Adrenal gland (tissue), 5 donors: ENCODE data around the gene LMAN1L.

Experiments used
- CTCF ChIP-seq, 6 experiments: fragments of 450-650 bp in 4 of 6; fragments of 200-600 bp in 2 of 6; sonication (generic) in 1 of 6; IDR thresholded peaks; 1 replicate in 5 of 6; 2 replicates in 1 of 6; pipeline versions ENCODE4 v1.5.1 to v1.8.0; 2016 to 2021; ENCODE audit warnings: antibody characterized with exemption in 6 of 6, mild to moderate bottlenecking in 2 of 6, moderate library complexity in 1 of 6
- POLR2A ChIP-seq, 2 donors: fragments of 450-650 bp; IDR thresholded peaks; one replicate each; pipeline ENCODE4 v1.6.1; 2017; ENCODE audit warnings: antibody characterized with exemption in 2 of 2, mild to moderate bottlenecking in 2 of 2, moderate library complexity in 1 of 2
- donor health status: DM: no; HTN: no; CAD: no.

GRCh38 chr15:74792227-74793016, 20.2 kb upstream of the LMAN1L start:
- no peak for TF ChIP-seq CTCF (IDR thresholded peaks at IDR 0.05)
- TF ChIP-seq POLR2A (IDR thresholded peaks at IDR 0.05): no peak
